Measurements from ENCODE around the gene GCK.

DNA sequence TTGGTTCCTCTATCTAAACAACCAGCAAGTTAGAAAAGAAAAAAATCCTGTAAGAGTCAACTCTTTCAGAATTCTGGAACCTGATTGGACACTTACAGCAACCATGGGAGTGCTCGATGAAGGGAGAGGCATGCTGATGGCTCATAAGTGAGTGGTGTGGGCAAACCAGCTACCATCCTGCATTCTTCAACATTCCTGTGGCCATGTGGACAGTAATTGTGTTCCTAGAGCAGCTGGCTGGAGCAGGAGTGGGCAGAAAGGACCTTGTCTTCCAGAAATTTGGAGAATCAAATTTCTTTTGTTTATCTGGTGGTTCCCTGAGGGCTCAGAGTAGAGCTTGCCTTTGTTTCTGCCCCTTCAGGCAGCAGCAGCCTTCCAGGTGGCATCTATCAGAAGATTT, 25.6 kb downstream of the GCK start:
- no peak for TF ChIP-seq CTCF (IDR thresholded peaks at IDR 0.05; ENCODE audit: insufficient read depth, low read length, poor library complexity, severe bottlenecking)
- TF ChIP-seq EZH2phosphoT487 (conservative IDR thresholded peaks at IDR 0.05; ENCODE audit: low read length), result no peak
